Measurements from ENCODE around the gene FOXN1. TPM values are rescaled to one million over a fixed set of nuclear protein-coding genes. Genes with fewer than 3 reads are reported as not detected.

The FOXN1 gene
- polyA plus RNA-seq, 1 of the 3 experiments (the other 2 are of a cell fraction): not detected

DNA sequence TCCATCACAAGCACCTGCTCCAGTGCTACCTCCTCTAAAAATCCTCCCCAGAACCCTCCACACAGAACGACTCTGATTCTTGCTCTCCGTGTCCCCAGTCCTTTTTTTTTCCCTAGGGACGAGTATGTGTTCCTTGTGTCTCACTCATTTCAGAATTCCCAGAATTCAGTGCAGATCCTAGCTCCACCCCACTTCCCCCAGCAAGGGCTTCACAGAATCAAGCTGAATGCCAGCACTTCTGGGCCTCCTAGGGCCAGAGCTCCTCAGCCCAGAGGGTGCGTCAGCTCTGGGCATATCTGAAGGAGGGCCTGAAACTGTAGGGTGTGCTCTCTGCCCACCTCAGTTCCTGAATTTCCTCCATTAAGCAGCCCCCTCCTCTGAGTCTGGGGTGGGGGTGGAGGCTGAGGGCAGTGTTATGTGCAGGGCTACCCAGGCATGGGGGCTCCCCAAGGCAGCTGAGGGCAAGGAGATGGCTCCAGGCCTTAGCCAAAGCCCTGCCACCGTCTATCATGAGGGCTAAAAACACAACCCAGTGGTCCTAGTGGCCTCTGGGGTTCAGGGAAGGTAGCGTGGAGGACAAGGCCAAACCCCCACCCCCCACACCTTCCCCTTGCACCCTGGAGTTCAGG, 39.8 kb downstream of the FOXN1 start:
- CTCF ChIA-PET: interaction anchor here (1.0 to 7.0 kb wide), 9 partner anchors 12 to 66 kb away, joined by 3 to 87 read pairs (median 6); partner anchors contain the start of genes FOXN1, RSKR and SPAG5
- peaks cover 0 to 17% of the 10 kb centered on the region in 2 experiments for H3K36me3 ChIP-seq (replicated peaks in 1 of 2; ENCODE audit: control insufficient read depth in 1 of 2, insufficient read depth in 2 of 2, low read length in 1 of 2)
- POLR2A ChIA-PET: no interaction called here
- peaks cover 0 to 19% of the 10 kb centered on the region in 2 experiments; a peak in 2 of 4 replicates for H3K4me1 ChIP-seq (ENCODE audit: control insufficient read depth in 1 of 2, insufficient read depth in 2 of 2, low read depth in 1 of 2, low read length in 1 of 2)
- peaks cover 2% of the 10 kb centered on the region; the same call in 1 of the 2 replicates for H3K79me2 ChIP-seq (ENCODE audit: insufficient read depth)
- no peak overlapping the region for H2AFZ ChIP-seq (ENCODE audit: low read depth)
- H3K27me3 ChIP-seq (ENCODE audit: insufficient read depth): no peaks in the 10 kb centered on the region
- no peaks in the 10 kb centered on the region for H3K9me3 ChIP-seq
- TF ChIP-seq RFX5 (IDR thresholded peaks at IDR 0.05; ENCODE audit: low read length) (no peak), ELF1 (IDR thresholded peaks at IDR 0.05) (no peak), RAD21 (IDR thresholded peaks at IDR 0.05; ENCODE audit: low read length) (no peak), RXRA (IDR thresholded peaks at IDR 0.05; ENCODE audit: borderline replicate concordance, low read depth) (no peak), FOSL2 (IDR thresholded peaks at IDR 0.05; ENCODE audit: borderline replicate concordance, low read depth) (no peak)
- TF ChIP-seq, protein P1, sequence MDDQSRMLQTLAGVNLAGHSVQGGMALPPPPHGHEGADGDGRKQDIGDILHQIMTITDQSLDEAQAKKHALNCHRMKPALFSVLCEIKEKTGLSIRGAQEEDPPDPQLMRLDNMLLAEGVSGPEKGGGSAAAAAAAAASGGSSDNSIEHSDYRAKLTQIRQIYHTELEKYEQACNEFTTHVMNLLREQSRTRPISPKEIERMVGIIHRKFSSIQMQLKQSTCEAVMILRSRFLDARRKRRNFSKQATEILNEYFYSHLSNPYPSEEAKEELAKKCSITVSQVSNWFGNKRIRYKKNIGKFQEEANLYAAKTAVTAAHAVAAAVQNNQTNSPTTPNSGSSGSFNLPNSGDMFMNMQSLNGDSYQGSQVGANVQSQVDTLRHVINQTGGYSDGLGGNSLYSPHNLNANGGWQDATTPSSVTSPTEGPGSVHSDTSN (IDR thresholded peaks at IDR 0.05): no peak
- TF ChIP-seq, protein P2, sequence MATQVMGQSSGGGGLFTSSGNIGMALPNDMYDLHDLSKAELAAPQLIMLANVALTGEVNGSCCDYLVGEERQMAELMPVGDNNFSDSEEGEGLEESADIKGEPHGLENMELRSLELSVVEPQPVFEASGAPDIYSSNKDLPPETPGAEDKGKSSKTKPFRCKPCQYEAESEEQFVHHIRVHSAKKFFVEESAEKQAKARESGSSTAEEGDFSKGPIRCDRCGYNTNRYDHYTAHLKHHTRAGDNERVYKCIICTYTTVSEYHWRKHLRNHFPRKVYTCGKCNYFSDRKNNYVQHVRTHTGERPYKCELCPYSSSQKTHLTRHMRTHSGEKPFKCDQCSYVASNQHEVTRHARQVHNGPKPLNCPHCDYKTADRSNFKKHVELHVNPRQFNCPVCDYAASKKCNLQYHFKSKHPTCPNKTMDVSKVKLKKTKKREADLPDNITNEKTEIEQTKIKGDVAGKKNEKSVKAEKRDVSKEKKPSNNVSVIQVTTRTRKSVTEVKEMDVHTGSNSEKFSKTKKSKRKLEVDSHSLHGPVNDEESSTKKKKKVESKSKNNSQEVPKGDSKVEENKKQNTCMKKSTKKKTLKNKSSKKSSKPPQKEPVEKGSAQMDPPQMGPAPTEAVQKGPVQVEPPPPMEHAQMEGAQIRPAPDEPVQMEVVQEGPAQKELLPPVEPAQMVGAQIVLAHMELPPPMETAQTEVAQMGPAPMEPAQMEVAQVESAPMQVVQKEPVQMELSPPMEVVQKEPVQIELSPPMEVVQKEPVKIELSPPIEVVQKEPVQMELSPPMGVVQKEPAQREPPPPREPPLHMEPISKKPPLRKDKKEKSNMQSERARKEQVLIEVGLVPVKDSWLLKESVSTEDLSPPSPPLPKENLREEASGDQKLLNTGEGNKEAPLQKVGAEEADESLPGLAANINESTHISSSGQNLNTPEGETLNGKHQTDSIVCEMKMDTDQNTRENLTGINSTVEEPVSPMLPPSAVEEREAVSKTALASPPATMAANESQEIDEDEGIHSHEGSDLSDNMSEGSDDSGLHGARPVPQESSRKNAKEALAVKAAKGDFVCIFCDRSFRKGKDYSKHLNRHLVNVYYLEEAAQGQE (IDR thresholded peaks at IDR 0.05; ENCODE audit: low read depth, low read length): no peak
- H4K20me1 ChIP-seq (ENCODE audit: insufficient read depth): peaks cover 6% of the 10 kb centered on the region
- no peaks in the 10 kb centered on the region for H3F3A ChIP-seq (replicated peaks; ENCODE audit: insufficient read depth)
- WGBS (ENCODE audit: low lambda C conversion rate): 81% methylated on average over 5 of the region's 6 CpGs
- H3K9me2 ChIP-seq: no peaks in the 10 kb centered on the region
- no peak overlapping the region for H3K4me3 ChIP-seq (ENCODE audit: low read depth in 2 of 2, low read length in 1 of 2)
- no peak overlapping the region for H3K4me2 ChIP-seq
- DNase-seq: no peak
- H3K9ac ChIP-seq: no peak overlapping the region
- H3K27ac ChIP-seq (ENCODE audit: low read depth in 2 of 2, low read length in 1 of 2): no peak overlapping the region

DNA sequence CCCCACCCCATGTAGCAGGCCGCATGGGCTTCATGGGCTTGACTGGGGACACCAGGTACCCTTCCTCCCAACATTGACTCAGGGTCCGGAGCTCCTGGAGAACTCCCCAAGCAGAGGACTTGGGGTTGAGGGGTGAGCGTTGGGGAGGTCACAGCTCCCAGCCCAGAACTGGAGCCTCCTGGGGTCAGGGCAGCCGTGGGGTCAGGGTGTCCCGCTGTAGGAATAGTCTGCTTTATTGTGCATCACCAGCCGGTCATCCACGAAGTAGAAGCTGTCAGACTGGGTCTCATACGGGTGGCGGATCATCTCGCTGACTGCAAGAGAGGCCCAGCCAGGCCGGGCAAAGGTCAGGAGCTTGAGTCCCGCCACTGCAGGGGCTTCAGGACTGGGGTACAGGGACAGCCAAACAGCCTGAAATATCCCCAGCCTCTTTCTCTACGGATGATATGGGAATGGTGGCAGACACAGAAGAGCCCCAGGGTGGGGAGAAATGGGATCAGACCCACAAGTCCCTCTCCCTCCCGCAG, 41.0 kb downstream of the FOXN1 start:
- no peak for DNase-seq
- POLR2A ChIA-PET: interaction anchor here (0.9 kb wide), 1 partner anchor 51 kb away, joined by 3 read pairs; no protein-coding TSS in a partner anchor
- TF ChIP-seq, protein P3, sequence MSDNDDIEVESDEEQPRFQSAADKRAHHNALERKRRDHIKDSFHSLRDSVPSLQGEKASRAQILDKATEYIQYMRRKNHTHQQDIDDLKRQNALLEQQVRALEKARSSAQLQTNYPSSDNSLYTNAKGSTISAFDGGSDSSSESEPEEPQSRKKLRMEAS (IDR thresholded peaks at IDR 0.05; ENCODE audit: low read depth): no peak
- no peak for TF ChIP-seq NFIC (IDR thresholded peaks at IDR 0.05; ENCODE audit: borderline replicate concordance)
- TF ChIP-seq, protein P4, sequence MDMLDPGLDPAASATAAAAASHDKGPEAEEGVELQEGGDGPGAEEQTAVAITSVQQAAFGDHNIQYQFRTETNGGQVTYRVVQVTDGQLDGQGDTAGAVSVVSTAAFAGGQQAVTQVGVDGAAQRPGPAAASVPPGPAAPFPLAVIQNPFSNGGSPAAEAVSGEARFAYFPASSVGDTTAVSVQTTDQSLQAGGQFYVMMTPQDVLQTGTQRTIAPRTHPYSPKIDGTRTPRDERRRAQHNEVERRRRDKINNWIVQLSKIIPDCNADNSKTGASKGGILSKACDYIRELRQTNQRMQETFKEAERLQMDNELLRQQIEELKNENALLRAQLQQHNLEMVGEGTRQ (IDR thresholded peaks at IDR 0.05; ENCODE audit: borderline replicate concordance, low read depth, low read length): no peak
- TF ChIP-seq, protein P5, sequence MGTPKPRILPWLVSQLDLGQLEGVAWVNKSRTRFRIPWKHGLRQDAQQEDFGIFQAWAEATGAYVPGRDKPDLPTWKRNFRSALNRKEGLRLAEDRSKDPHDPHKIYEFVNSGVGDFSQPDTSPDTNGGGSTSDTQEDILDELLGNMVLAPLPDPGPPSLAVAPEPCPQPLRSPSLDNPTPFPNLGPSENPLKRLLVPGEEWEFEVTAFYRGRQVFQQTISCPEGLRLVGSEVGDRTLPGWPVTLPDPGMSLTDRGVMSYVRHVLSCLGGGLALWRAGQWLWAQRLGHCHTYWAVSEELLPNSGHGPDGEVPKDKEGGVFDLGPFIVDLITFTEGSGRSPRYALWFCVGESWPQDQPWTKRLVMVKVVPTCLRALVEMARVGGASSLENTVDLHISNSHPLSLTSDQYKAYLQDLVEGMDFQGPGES (IDR thresholded peaks at IDR 0.05; ENCODE audit: low read depth, low read length): no peak
- no peak for TF ChIP-seq MEF2A (IDR thresholded peaks at IDR 0.05; ENCODE audit: borderline replicate concordance, low read depth)
- no peak for TF ChIP-seq GATA2 (CRISPR knock-in tag; IDR thresholded peaks at IDR 0.05)
- TF ChIP-seq FOXJ3 (CRISPR knock-in tag; IDR thresholded peaks at IDR 0.05): no peak
- no peak for TF ChIP-seq JUND (IDR thresholded peaks at IDR 0.05)
- TF ChIP-seq TEAD4 (IDR thresholded peaks at IDR 0.05; ENCODE audit: borderline replicate concordance, insufficient read depth): no peak
- TF ChIP-seq SIN3A (IDR thresholded peaks at IDR 0.05; ENCODE audit: borderline replicate concordance, low read depth, low read length): no peak
- TF ChIP-seq SMC3 (IDR thresholded peaks at IDR 0.05; ENCODE audit: low read depth, low read length): no peak
- no peak for TF ChIP-seq CHD2 (IDR thresholded peaks at IDR 0.05; ENCODE audit: low read length, partially characterized antibody)

More for the DNA sequence above, 41.0 kb downstream of the FOXN1 start:
- H3K27me3 ChIP-seq (ENCODE audit: insufficient read depth): no peaks in the 10 kb centered on the region
- H3F3A ChIP-seq (replicated peaks; ENCODE audit: insufficient read depth): no peaks in the 10 kb centered on the region
- peaks cover 15% of the 10 kb centered on the region for H4K20me1 ChIP-seq (ENCODE audit: insufficient read depth)
- no peak overlapping the region for H2AFZ ChIP-seq (ENCODE audit: low read depth)
- H3K27ac ChIP-seq (ENCODE audit: low read depth in 2 of 2, low read length in 1 of 2): no peak overlapping the region
- peaks cover 14% of the 10 kb centered on the region for H3K79me2 ChIP-seq (ENCODE audit: insufficient read depth)
- WGBS (ENCODE audit: low lambda C conversion rate): 83% methylated on average over 11 of the region's 14 CpGs
- no peak overlapping the region for H3K4me2 ChIP-seq
- H3K9ac ChIP-seq: no peak overlapping the region
- peaks cover 0 to 28% of the 10 kb centered on the region in 2 experiments; a peak in 2 of 4 replicates for H3K4me1 ChIP-seq (ENCODE audit: control insufficient read depth in 1 of 2, insufficient read depth in 2 of 2, low read depth in 1 of 2, low read length in 1 of 2)
- H3K9me3 ChIP-seq: no peaks in the 10 kb centered on the region
- H3K9me2 ChIP-seq: no peaks in the 10 kb centered on the region
- no peak overlapping the region for H3K4me3 ChIP-seq (ENCODE audit: low read depth in 2 of 2, low read length in 1 of 2)
- CTCF ChIA-PET: interaction anchor here (0.6 to 7.0 kb wide), 28 partner anchors 9 to 177 kb away, joined by 3 to 87 read pairs (median 5); partner anchors contain the start of genes FOXN1, RSKR, SDF2 and SPAG5
- peaks cover 0 to 17% of the 10 kb centered on the region in 2 experiments for H3K36me3 ChIP-seq (replicated peaks in 1 of 2; ENCODE audit: control insufficient read depth in 1 of 2, insufficient read depth in 2 of 2, low read length in 1 of 2)
